Tibial artery (tissue), 4 donors: ENCODE results near the gene MGAT4A.

Source experiments
- DNase-seq, 2 donors: peaks; one replicate each; pipeline ENCODE4 v3.0.0-alpha.2; 2019
- H3K27ac ChIP-seq, 2 donors: fragments of 200-600 bp; sonication (generic) in 1 of 2; 1 replicate in 1 of 2; 2 replicates in 1 of 2; pipeline ENCODE4 v1.5.1; 2018 to 2019; ENCODE audit warnings: mild to moderate bottlenecking in 1 of 2
- H3K27me3 ChIP-seq, 2 donors: fragments of 200-600 bp; sonication (generic) in 1 of 2; one replicate each; pipeline versions ENCODE4 v1.5.1 to v1.6.0; 2016 to 2019
- H3K36me3 ChIP-seq, 3 donors: fragments of 200-600 bp; sonication (generic) in 2 of 3; one replicate each; pipeline ENCODE4 v1.5.1; 2016 to 2019; ENCODE audit warnings: mild to moderate bottlenecking in 2 of 3
- H3K4me1 ChIP-seq, 4 donors: fragments of 200-600 bp; sonication (generic) in 2 of 4; 1 replicate in 3 of 4; 2 replicates in 1 of 4; pipeline ENCODE4 v1.5.1; 2016 to 2019
- H3K4me3 ChIP-seq, 2 donors: fragments of 200-600 bp; sonication (generic) in 1 of 2; 1 replicate in 1 of 2; 2 replicates in 1 of 2; pipeline ENCODE4 v1.5.1; 2018 to 2019; ENCODE audit warnings: mild to moderate bottlenecking in 2 of 2
- H3K9me3 ChIP-seq, 3 donors: fragments of 200-600 bp; sonication (generic) in 1 of 3; one replicate each; pipeline ENCODE4 v1.5.1; 2016 to 2019
- CTCF ChIP-seq, 2 experiments: fragments of 200-600 bp in 1 of 2; fragments of 450-650 bp in 1 of 2; IDR thresholded peaks; one replicate each; pipeline ENCODE4 v1.5.1; 2017 to 2019; ENCODE audit warnings: antibody characterized with exemption in 2 of 2, mild to moderate bottlenecking in 1 of 2, moderate library complexity in 1 of 2
- intact Hi-C: fragments of 100-400 bp; cut with DNase I; formaldehyde crosslinking; loops from one replicate; pipeline ENCODE4 v1.15.0; 2023; ENCODE audit warnings: low total_unique reads

MGAT4A gene

GRCh38 chr2:98731041-98731893 lies at the start of gene MGAT4A:
Gene MGAT4A (minus strand): TSS chr2:98731132. CDS start chr2:98726332, 4,800 bp downstream.
- Histone ChIP-seq H3K4me3 (peak within 1 kb of the TSS; percentile 93 to 94), H3K27ac (peak within 1 kb of the TSS; percentile 83 to 88), H3K4me1 (peaks cover 0 to 41% (median 18%) of the 10 kb centered on the region in 4 donors), H3K27me3 (no peaks in the 10 kb centered on the region), H3K36me3 (no peaks in the 10 kb centered on the region), H3K9me3 (no peaks in the 10 kb centered on the region)
- no peak for TF ChIP-seq CTCF (IDR thresholded peaks at IDR 0.05)
- DNase-seq, result peak; percentile 65 to 85
- intact Hi-C loops, result loop anchor here (10.0 kb wide), 1 partner anchor 94 kb away; no protein-coding TSS in a partner anchor

GRCh38 chr2:98778741-98779483 lies 48.0 kb upstream of the MGAT4A start:
- Histone ChIP-seq H3K27me3 (no peaks in the 10 kb centered on the region), H3K4me3 (no peak overlapping the region), H3K27ac (no peak overlapping the region), H3K36me3 (no peaks in the 10 kb centered on the region), H3K4me1 (peaks cover 0 to 22% (median 20%) of the 10 kb centered on the region in 4 donors), H3K9me3 (no peaks in the 10 kb centered on the region)
- TF ChIP-seq CTCF (IDR thresholded peaks at IDR 0.05), result no peak
- DNase-seq, result no peak
- intact Hi-C loops, result no loop called here

GRCh38 chr2:98778151-98778550 lies 47.2 kb upstream of the MGAT4A start:
- intact Hi-C loops, result no loop called here

GRCh38 chr2:98777710-98778109 lies 46.8 kb upstream of the MGAT4A start:
- no peak for TF ChIP-seq CTCF (IDR thresholded peaks at IDR 0.05)
- Histone ChIP-seq H3K9me3 (no peaks in the 10 kb centered on the region), H3K27me3 (no peaks in the 10 kb centered on the region), H3K36me3 (no peaks in the 10 kb centered on the region), H3K27ac (no peak overlapping the region), H3K4me1 (peaks cover 0 to 22% (median 20%) of the 10 kb centered on the region in 4 donors), H3K4me3 (no peak overlapping the region)
- intact Hi-C loops, result no loop called here
- DNase-seq, result no peak

More at GRCh38 chr2:98778151-98778550, 47.2 kb upstream of the MGAT4A start:
- H3K27me3 ChIP-seq, result no peaks in the 10 kb centered on the region
- no peak for TF ChIP-seq CTCF (IDR thresholded peaks at IDR 0.05)
- no peaks in the 10 kb centered on the region for H3K36me3 ChIP-seq
- H3K9me3 ChIP-seq, result no peaks in the 10 kb centered on the region
- no peak overlapping the region for H3K4me3 ChIP-seq
- peaks cover 0 to 22% (median 20%) of the 10 kb centered on the region in 4 donors for H3K4me1 ChIP-seq
- no peak overlapping the region for H3K27ac ChIP-seq
- no peak for DNase-seq

GRCh38 chr2:98777076-98777475 lies 46.1 kb upstream of the MGAT4A start:
- no peak for TF ChIP-seq CTCF (IDR thresholded peaks at IDR 0.05)
- no peak overlapping the region for H3K27ac ChIP-seq
- no peaks in the 10 kb centered on the region for H3K36me3 ChIP-seq
- intact Hi-C loops, result no loop called here
- H3K27me3 ChIP-seq, result no peaks in the 10 kb centered on the region
- peaks cover 0 to 22% (median 20%) of the 10 kb centered on the region in 4 donors for H3K4me1 ChIP-seq
- H3K9me3 ChIP-seq, result no peaks in the 10 kb centered on the region
- DNase-seq, result no peak
- no peak overlapping the region for H3K4me3 ChIP-seq
